GM19025 (cell line): Measurements from ENCODE around the gene ACAD10.
A peak's percentile ranks its signal among the peaks of the same experiment; 100 is the strongest.
"Not testable (repeated sequence)": the region's sequence is repeated elsewhere in the genome, so short reads cannot be mapped to it uniquely, and the experiment has no call there.

Source experiments
- ATAC-seq: cut with Tn5 transposase; IDR thresholded peaks from one replicate; pipeline ENCODE4 v1.9.1; 2021; ENCODE audit warnings: mild to moderate bottlenecking, low read depth, moderate library complexity; ENCODE audit not compliant: unreplicated experiment

Gene ACAD10

GRCh38 chr12:111748151-111748672 is 62.4 kb downstream of the ACAD10 start:
- no peak for ATAC-seq

- no peak for ATAC-seq
Observed at GRCh38 chr12:111748867-111749266, 63.0 kb downstream of the ACAD10 start.

GRCh38 chr12:111749391-111749790 is 63.5 kb downstream of the ACAD10 start:
- no peak for ATAC-seq

- no peak for ATAC-seq
Observed at GRCh38 chr12:111753144-111753881, 67.5 kb downstream of the ACAD10 start.

GRCh38 chr12:111754671-111755070 is 68.8 kb downstream of the ACAD10 start:
- ATAC-seq, result no peak

GRCh38 chr12:111756196-111756595 is 70.3 kb downstream of the ACAD10 start:
- no peak for ATAC-seq

GRCh38 chr12:111756681-111757080 is 70.8 kb downstream of the ACAD10 start:
- no peak for ATAC-seq

- ATAC-seq, result peak; percentile 54
Observed at GRCh38 chr12:111757361-111758119, 71.7 kb downstream of the ACAD10 start.

GRCh38 chr12:111758120-111758561 is 72.3 kb downstream of the ACAD10 start:
- no peak for ATAC-seq

GRCh38 chr12:111759271-111759670 is 73.4 kb downstream of the ACAD10 start:
- ATAC-seq, result no peak

GRCh38 chr12:111759991-111760390 is 74.1 kb downstream of the ACAD10 start:
- no peak for ATAC-seq

GRCh38 chr12:111761099-111761498 is 75.2 kb downstream of the ACAD10 start:
- ATAC-seq, result no peak

- no peak for ATAC-seq
Observed at GRCh38 chr12:111761706-111762105, 75.9 kb downstream of the ACAD10 start.

- ATAC-seq, result not testable (repeated sequence)
Observed at GRCh38 chr12:111763552-111763951, 77.7 kb downstream of the ACAD10 start.

GRCh38 chr12:111764120-111764821 is 78.4 kb downstream of the ACAD10 start:
- no peak for ATAC-seq

GRCh38 chr12:111766608-111767361 is 80.9 kb downstream of the ACAD10 start, which contains the start of gene ALDH2:
Gene ALDH2, plus strand, starts transcription at chr12:111766933. Its CDS starts 50 bp downstream, at chr12:111766983.
- no peak for ATAC-seq

GRCh38 chr12:111767362-111768158 is 81.7 kb downstream of the ACAD10 start:
- ATAC-seq, result no peak

- no peak for ATAC-seq
Observed at GRCh38 chr12:111768159-111768895, 82.5 kb downstream of the ACAD10 start.

GRCh38 chr12:111769599-111769998 is 83.7 kb downstream of the ACAD10 start:
- no peak for ATAC-seq
